ENCODE results near the gene C16orf92. TPM values are rescaled to one million over a fixed set of nuclear protein-coding genes. Genes with fewer than 3 reads are reported as not detected.

Gene C16orf92
- polyA plus RNA-seq, 1 donor from 2014 or later: not detected

DNA sequence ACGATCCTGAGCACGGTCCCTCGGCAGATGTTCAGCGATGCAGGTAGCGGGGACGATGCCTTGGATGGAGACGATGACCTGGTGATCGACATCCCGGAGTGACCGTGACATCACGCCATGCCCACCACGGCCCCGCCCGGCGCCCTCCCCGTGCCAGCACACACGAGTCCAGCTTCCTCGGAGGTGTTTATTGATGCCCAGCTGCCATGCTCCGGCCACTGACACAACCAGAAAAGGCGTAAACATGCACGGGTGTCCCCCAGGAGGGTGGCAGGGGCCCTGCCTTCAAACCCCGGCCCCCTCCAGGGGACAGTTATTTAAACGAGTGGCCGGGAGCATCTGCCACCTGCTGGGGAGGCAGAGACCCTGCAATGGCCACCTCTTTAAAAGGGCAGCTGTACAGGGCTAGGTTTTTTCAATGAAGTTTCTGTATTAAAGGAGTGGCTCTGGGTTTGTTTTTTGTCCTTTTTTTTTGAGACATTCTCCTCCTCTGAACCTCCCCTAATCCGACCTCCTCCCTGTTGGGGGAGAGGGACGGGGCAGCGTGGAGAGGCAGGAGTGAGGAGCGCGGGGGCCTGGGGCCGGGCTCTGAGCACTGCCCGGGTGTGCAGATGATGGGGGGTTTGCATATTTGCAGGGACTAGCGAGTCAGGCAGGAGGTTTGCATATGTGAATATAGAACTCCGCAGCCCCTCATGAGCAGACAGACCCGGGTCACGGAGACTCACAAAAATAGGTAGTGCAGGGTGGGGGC, 17.5 kb upstream of the C16orf92 start:
- no peaks in the 10 kb centered on the region for H3F3A ChIP-seq (ENCODE audit: insufficient read depth, low read length, poor library complexity, severe bottlenecking)
- no peak overlapping the region for H2AFZ ChIP-seq (ENCODE audit: low read depth, low read length)
- H3K36me3 ChIP-seq (ENCODE audit: insufficient read depth, low read length): no peaks in the 10 kb centered on the region
- H3K9me3 ChIP-seq (ENCODE audit: low read length): no peaks in the 10 kb centered on the region
- TF ChIP-seq, protein P1, sequence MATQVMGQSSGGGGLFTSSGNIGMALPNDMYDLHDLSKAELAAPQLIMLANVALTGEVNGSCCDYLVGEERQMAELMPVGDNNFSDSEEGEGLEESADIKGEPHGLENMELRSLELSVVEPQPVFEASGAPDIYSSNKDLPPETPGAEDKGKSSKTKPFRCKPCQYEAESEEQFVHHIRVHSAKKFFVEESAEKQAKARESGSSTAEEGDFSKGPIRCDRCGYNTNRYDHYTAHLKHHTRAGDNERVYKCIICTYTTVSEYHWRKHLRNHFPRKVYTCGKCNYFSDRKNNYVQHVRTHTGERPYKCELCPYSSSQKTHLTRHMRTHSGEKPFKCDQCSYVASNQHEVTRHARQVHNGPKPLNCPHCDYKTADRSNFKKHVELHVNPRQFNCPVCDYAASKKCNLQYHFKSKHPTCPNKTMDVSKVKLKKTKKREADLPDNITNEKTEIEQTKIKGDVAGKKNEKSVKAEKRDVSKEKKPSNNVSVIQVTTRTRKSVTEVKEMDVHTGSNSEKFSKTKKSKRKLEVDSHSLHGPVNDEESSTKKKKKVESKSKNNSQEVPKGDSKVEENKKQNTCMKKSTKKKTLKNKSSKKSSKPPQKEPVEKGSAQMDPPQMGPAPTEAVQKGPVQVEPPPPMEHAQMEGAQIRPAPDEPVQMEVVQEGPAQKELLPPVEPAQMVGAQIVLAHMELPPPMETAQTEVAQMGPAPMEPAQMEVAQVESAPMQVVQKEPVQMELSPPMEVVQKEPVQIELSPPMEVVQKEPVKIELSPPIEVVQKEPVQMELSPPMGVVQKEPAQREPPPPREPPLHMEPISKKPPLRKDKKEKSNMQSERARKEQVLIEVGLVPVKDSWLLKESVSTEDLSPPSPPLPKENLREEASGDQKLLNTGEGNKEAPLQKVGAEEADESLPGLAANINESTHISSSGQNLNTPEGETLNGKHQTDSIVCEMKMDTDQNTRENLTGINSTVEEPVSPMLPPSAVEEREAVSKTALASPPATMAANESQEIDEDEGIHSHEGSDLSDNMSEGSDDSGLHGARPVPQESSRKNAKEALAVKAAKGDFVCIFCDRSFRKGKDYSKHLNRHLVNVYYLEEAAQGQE (IDR thresholded peaks at IDR 0.05; ENCODE audit: borderline replicate concordance): no peak
- TF ChIP-seq TAF1 (IDR thresholded peaks at IDR 0.05; ENCODE audit: low read depth) (no peak), CTCF (IDR thresholded peaks at IDR 0.05; ENCODE audit: poor library complexity, severe bottlenecking) (peak; percentile 66), POLR2AphosphoS5 (IDR thresholded peaks at IDR 0.05) (no peak), SMC3 (conservative IDR thresholded peaks at IDR 0.05; ENCODE audit: poor library complexity) (peak; percentile 68), EZH2 (IDR thresholded peaks at IDR 0.05; ENCODE audit: borderline replicate concordance, insufficient read depth, low read length, poor library complexity, severe bottlenecking) (no peak), RAD21 (conservative IDR thresholded peaks at IDR 0.05) (peak; percentile 51), EP300 (conservative IDR thresholded peaks at IDR 0.05; ENCODE audit: poor library complexity, severe bottlenecking) (no peak), MXI1 (conservative IDR thresholded peaks at IDR 0.05; ENCODE audit: poor library complexity, severe bottlenecking) (no peak)
- no peaks in the 10 kb centered on the region for H3K9me2 ChIP-seq (ENCODE audit: insufficient read depth, low read length)
- no peaks in the 10 kb centered on the region for H3K27me3 ChIP-seq (ENCODE audit: insufficient read depth, low read depth, low read length)
- H4K20me1 ChIP-seq (ENCODE audit: insufficient read depth): no peaks in the 10 kb centered on the region
- no peak overlapping the region for H3K4me2 ChIP-seq (ENCODE audit: low read length)
- H3K4me3 ChIP-seq (ENCODE audit: low read length): no peak overlapping the region
- H3K79me2 ChIP-seq (replicated peaks; ENCODE audit: insufficient read depth, low read length): no peaks in the 10 kb centered on the region
- H3K9ac ChIP-seq (ENCODE audit: low read length): no peak overlapping the region
- no peak overlapping the region for H3K27ac ChIP-seq (ENCODE audit: low read length)

GRCh38 chr16:30006095-30006473, 16.9 kb upstream of the C16orf92 start:
- Histone ChIP-seq H3K27ac (ENCODE audit: low read length) (no peak overlapping the region), H3K36me3 (ENCODE audit: insufficient read depth, low read length) (no peaks in the 10 kb centered on the region), H3K9ac (ENCODE audit: low read length) (no peak overlapping the region), H3K79me2 (replicated peaks; ENCODE audit: insufficient read depth, low read length) (no peaks in the 10 kb centered on the region), H3F3A (ENCODE audit: insufficient read depth, low read length, poor library complexity, severe bottlenecking) (no peaks in the 10 kb centered on the region), H4K20me1 (ENCODE audit: insufficient read depth) (no peaks in the 10 kb centered on the region), H3K4me3 (ENCODE audit: low read length) (no peak overlapping the region), H3K9me3 (ENCODE audit: low read length) (no peaks in the 10 kb centered on the region), H2AFZ (ENCODE audit: low read depth, low read length) (no peak overlapping the region), H3K9me2 (ENCODE audit: insufficient read depth, low read length) (no peaks in the 10 kb centered on the region), H3K27me3 (ENCODE audit: insufficient read depth, low read depth, low read length) (no peaks in the 10 kb centered on the region), H3K4me2 (ENCODE audit: low read length) (no peak overlapping the region)
- TF ChIP-seq POLR2AphosphoS5 (IDR thresholded peaks at IDR 0.05): no peak
- TF ChIP-seq MXI1 (conservative IDR thresholded peaks at IDR 0.05; ENCODE audit: poor library complexity, severe bottlenecking): no peak
- TF ChIP-seq EZH2 (IDR thresholded peaks at IDR 0.05; ENCODE audit: borderline replicate concordance, insufficient read depth, low read length, poor library complexity, severe bottlenecking): no peak
- no peak for TF ChIP-seq TAF1 (IDR thresholded peaks at IDR 0.05; ENCODE audit: low read depth)
- no peak for TF ChIP-seq SMC3 (conservative IDR thresholded peaks at IDR 0.05; ENCODE audit: poor library complexity)
